GM21529 (cell line): ENCODE results near the gene RNF14.
A peak's percentile ranks its signal among the peaks of the same experiment; 100 is the strongest.
"Not testable (repeated sequence)": the region's sequence is repeated elsewhere in the genome, so short reads cannot be mapped to it uniquely, and the experiment has no call there.

Experiments
- ATAC-seq: cut with Tn5 transposase; IDR thresholded peaks from one replicate; pipeline ENCODE4 v1.9.1; 2021; ENCODE audit not compliant: unreplicated experiment

The RNF14 gene

GRCh38 chr5:141968914-141969608 lies at the start of gene RNF14:
Gene RNF14, plus strand, starts transcription at chr5:141969105. Its CDS starts 4,484 bp downstream, at chr5:141973589.
- peak; percentile 90 for ATAC-seq

DNA sequence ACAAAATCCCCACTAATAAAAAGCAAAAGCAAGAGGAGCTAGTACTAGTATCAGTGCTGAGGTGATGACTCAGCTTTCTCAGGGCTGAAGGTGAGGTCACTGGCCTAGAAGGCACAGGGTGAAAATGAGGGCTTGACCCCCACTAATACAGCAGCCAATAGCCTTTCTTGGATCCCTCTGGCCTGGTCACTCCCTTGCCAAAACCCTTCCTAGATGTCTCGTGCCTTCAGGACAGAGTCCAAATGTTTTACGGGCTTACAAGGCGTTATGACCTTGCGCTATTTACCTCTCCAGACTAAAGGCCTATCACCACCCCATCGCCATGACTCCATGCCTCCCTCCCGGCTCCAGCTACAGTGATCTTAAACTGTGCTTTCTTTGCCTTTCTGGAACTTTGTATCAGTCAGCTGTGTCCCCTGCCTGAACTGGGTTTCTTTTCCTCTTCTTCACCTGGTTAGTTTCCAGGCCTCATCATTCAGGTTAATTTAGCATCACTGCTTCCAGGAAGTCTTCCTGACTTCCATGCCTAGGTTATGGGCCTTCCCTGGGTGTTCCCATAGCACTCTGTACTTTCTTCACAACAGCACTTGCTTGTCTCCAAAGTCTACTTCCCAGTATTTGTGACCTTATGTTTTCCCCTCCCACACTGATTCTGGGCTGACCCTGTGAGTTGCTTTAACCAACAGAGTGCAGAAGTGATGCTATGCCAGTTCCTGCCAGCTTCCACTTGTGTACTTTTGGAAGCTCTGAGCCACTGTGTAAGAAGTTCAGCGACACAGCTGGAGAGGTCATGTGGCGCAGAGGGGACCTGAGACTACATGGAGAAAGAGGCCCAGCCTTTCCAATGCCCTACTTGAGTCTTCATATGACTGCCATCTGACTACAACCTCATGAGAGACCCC lies 49.4 kb upstream of the RNF14 start:
- no peak for ATAC-seq

DNA sequence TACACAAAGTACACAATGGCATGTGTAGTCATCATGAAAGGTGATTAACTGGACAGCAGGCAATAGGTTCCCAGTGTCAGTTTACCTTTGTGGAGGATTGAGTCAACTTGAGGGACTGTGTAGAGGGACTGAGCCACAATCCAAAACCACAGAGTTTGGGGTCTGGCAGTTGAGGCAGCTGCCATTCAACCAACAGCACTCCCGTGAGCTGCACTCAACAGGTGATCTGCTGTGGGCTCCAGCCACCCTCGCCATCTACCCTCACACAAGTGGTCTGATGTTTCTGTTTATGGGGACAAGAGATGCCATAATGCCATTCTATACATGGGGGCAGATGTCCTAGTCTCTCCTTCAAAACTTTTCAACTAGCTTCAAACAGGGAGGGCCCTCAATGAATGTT lies 48.1 kb upstream of the RNF14 start:
- ATAC-seq = no peak

GRCh38 chr5:141922827-141923447 lies 46.0 kb upstream of the RNF14 start:
- ATAC-seq = not testable (repeated sequence)

DNA sequence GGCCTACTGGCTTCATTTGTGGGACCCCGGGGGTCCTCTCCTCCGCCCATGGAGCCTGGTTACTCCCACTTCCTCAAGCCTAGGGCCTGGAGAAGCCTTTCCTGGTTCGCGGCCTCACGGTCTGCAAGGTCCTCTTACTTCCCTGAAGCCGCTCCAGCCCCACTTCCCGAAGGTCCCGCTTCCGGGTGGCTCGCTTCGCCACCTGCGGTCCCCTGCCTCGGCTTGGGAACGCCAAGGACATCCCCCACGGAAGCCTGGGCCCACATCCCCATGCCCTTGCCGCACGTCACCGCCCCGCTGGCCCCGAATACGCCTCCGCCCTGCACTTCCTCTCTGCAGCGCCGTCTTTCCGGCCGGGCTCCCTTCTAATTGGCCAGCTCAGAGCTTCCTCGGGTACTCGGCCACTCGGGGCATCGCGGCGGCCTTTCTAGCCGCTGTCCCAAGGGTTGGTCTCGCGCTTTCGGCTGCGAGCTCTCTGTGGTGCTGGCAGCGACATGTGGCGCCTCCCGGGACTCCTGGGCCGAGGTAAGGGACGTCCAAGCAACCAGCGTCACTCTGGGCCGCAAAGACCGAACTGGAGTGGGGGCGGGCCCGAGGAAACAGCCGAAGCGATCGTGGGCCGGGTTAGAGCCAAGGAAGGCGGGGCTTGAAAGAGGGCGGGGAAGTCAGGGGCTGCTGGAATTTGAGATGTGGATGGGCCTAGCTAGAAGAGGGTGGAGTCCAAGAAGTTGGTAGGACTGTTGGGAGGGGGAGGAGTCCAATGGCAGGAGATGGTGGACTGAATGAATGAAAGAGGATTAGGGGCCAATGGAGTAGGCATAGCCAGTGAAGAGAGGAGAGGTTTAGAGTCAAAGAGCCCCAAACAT lies 45.2 kb upstream of the RNF14 start, which contains the start of gene DELE1:
Gene DELE1 (plus strand): TSS at position 424 of the 866 bp plus-strand sequence. CDS start 71 bp downstream, at position 495.
- peak; percentile 98 for ATAC-seq

DNA sequence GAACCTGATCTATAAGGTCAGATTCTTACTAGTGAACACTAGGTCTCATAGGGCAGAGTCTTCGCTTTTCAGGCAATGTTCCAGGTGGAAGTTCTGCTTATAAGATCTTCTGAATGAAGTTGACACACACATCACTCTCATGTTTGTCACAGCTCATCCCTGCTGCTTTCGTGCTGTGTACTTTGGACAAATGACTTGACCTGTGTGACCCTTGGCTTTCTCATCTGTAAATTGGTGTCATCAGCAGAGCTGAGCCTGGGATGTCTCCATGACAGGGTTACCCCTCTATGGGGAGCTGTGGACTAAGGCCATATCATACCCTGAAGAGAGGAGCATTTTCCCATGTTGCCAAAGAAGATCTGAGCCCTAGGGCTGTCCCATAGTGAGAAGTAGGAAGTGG lies 42.5 kb upstream of the RNF14 start:
- ATAC-seq = no peak

- no peak for ATAC-seq
Measured at GRCh38 chr5:141928051-141928450, 40.9 kb upstream of the RNF14 start.

GRCh38 chr5:141929398-141930058 lies 39.4 kb upstream of the RNF14 start:
- ATAC-seq = no peak

DNA sequence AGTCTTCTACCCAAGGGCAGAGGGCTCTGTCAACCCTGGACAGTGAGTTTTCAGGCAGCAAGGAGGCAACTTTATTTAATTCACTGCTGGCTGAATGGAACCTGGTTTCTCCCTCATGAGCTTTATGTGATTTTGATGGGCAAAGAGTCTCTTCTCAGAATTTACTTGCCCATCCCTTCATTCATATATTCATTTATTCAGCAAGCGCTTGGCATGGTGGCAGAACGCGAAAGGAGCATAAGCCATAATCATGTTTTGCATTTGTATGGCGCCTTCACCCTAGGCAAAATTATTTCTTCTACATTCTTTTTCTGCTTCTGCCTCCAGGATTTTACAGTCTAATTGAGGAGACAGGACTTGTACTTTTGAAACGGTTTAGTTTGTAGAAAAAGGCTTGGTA lies 37.2 kb upstream of the RNF14 start:
- ATAC-seq = no peak

DNA sequence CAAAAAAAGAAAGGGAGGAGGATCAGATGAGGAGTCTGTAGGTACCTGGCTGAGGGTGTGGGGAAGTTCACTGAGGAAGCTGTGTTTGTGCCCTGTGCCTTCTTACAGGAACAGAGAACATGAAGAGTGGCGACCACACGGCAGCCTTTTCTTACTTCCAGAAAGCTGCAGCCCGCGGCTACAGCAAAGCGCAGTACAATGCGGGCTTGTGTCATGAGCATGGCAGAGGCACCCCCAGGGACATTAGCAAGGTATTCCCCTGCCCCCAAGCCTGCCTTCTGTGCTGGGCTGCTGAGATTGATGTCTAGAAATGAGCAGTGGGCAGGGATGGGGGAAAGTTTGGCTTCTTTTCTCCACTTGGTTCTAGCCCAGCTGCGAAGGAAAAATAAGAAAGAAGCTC lies 35.8 kb upstream of the RNF14 start:
- no peak for ATAC-seq

DNA sequence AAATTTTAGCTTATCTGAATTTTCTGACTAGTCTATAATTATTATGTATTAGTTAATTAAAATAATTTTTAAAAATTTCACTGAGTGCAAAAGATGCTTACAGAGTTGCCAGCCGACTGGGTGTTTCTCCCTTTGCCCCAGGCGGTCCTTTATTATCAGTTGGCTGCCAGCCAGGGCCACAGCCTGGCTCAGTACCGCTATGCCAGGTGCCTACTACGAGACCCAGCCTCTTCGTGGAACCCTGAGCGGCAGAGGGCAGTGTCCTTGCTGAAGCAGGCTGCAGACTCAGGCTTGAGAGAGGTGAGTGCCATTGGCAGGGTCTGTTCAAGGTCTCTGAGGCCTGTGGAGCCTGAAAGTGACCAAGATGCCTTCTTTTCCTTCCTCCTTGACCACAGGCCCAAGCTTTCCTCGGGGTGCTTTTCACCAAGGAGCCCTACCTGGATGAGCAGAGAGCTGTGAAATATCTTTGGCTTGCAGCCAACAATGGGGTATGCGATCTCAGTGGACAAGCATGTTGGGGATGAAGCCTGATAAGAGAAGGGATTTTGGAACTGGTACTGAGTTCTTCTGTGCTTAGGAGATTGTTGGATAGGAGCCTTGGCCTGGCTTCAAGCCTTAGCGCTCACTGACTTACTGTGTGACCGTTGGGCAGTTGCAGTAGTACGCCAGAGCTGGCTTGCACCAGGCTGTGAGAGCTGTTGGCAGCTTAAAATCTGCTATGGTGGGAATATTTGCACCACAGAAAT lies 34.6 kb upstream of the RNF14 start:
- ATAC-seq = no peak

- no peak for ATAC-seq
Measured at GRCh38 chr5:141935538-141935937, 33.4 kb upstream of the RNF14 start.

DNA sequence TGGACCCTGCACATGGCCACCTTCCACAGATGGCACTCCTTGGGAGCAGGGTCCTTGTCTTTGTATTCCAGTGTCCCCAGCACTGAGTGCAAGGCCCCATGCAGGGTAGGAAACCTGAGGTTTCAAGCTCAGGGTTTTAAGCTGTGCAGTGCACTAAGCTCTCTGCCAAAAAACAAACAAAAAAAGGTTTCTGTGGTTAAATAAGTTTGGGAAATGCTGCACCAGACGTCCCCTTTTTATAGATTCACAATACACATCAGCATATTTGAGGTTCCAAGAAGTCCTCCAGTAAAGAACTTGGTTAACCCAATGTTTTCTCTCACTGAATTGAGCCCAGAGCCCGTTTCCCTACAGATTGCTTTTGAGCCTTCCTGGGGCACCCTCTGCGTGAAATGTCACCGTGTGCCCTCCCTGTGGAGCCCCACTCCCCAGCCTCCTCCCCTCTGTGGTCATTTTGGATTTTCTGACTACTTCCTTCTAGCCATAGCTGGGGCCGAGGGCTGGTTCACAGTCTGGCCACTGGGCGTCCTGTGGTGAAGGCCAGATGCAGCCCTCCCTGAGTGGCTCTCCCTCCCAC lies 28.1 kb upstream of the RNF14 start:
- ATAC-seq = no peak

DNA sequence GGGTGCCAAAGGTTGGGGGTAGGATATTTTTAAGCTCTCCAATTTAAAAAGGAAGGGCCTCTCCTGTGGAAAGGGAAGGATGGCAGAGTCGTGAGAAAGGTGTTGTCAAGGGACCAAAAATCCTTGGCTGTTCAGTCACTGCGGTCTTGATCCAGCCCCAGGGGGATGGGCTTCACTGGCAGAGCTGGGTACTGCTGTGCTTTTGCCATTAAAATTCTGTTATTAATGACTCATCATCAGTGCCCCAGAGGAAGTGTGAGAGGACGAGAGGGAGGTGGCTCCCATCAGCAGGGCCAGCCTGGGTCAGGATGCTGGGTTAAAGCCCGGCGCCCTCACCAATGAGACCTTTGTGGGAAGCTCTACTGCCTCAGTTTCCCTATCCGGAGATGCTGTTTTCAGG lies 27.6 kb upstream of the RNF14 start:
- no peak for ATAC-seq

- no peak for ATAC-seq
Measured at GRCh38 chr5:141941779-141942178, 27.1 kb upstream of the RNF14 start.

GRCh38 chr5:141942185-141942857 lies 26.6 kb upstream of the RNF14 start:
- no peak for ATAC-seq

DNA sequence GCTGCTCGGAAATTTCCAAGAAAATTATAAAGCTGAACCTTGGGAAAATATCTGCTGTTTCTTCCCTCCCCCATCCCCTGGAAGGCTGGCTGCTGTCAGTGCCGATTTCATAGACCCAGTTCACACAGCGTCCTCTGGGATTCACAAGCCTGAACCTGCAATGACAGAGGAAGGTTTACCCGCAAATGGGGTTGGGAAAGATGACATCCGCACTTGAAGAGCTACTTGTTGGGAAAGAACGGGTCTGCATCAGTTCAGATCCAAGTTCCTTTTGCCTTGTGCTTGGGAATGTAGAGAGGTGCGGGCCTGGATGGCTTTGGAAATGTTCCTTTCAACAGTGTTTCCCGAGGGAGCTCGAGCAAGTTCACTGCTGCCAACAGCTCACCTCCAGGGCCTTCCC lies 24.8 kb upstream of the RNF14 start:
- ATAC-seq = no peak

- no peak for ATAC-seq
Measured at GRCh38 chr5:141945511-141946051, 23.3 kb upstream of the RNF14 start.
